Measurements from ENCODE around the gene ITPR3. TPM values are rescaled to one million over a fixed set of nuclear protein-coding genes. Genes with fewer than 3 reads are reported as not detected.
A peak's percentile ranks its signal among the peaks of the same experiment; 100 is the strongest.

Gene ITPR3
- total RNA-seq, 1 donor, result 91.2 TPM

GRCh38 chr6:33578164-33578563, 43.0 kb upstream of the ITPR3 start:
- TF ChIP-seq CTCF (IDR thresholded peaks at IDR 0.05; ENCODE audit: insufficient read depth, low read length), result no peak
- peak overlapping the region; percentile 85 for H3K4me3 ChIP-seq (ENCODE audit: low read depth, low read length)
- no peak for DNase-seq (ENCODE audit: low read depth)

GRCh38 chr6:33578588-33579011, 42.5 kb upstream of the ITPR3 start:
- H3K4me3 ChIP-seq (ENCODE audit: low read depth, low read length), result peak overlapping the region; percentile 85
- no peak for TF ChIP-seq CTCF (IDR thresholded peaks at IDR 0.05; ENCODE audit: insufficient read depth, low read length)
- DNase-seq (ENCODE audit: low read depth), result no peak

GRCh38 chr6:33579828-33580714, 41.1 kb upstream of the ITPR3 start, which contains the start of gene BAK1:
Gene BAK1, minus strand, starts transcription at chr6:33580276. Its CDS starts 2,672 bp downstream, at chr6:33577604.
- peak; percentile 60 for TF ChIP-seq CTCF (IDR thresholded peaks at IDR 0.05; ENCODE audit: insufficient read depth, low read length)
- peak within 1 kb of the TSS; percentile 85 for H3K4me3 ChIP-seq (ENCODE audit: low read depth, low read length)
- DNase-seq (ENCODE audit: low read depth), result peak; percentile 85

GRCh38 chr6:33581186-33581585, 39.9 kb upstream of the ITPR3 start:
- TF ChIP-seq CTCF (IDR thresholded peaks at IDR 0.05; ENCODE audit: insufficient read depth, low read length), result no peak
- no peak overlapping the region for H3K4me3 ChIP-seq (ENCODE audit: low read depth, low read length)
- DNase-seq (ENCODE audit: low read depth), result no peak

GRCh38 chr6:33583591-33584155, 37.4 kb upstream of the ITPR3 start:
- no peak overlapping the region for H3K4me3 ChIP-seq (ENCODE audit: low read depth, low read length)
- DNase-seq (ENCODE audit: low read depth), result no peak
- TF ChIP-seq CTCF (IDR thresholded peaks at IDR 0.05; ENCODE audit: insufficient read depth, low read length), result peak; percentile 38

GRCh38 chr6:33584700-33585402, 36.3 kb upstream of the ITPR3 start:
- DNase-seq (ENCODE audit: low read depth), result no peak
- TF ChIP-seq CTCF (IDR thresholded peaks at IDR 0.05; ENCODE audit: insufficient read depth, low read length), result no peak
- H3K4me3 ChIP-seq (ENCODE audit: low read depth, low read length), result no peak overlapping the region
